ENCODE results near the gene USP35. TPM values are rescaled to one million over a fixed set of nuclear protein-coding genes. Genes with fewer than 3 reads are reported as not detected.

The USP35 gene
- total RNA-seq, 2 donors from 2014 or later, result 5.2 to 5.6 TPM

GRCh38 chr11:78147807-78148206 is 40.9 kb upstream of the USP35 start:
- Histone ChIP-seq H3K36me3 (no peaks in the 10 kb centered on the region), H3K9ac (ENCODE audit: low read depth in 2 of 2, low read length in 2 of 2) (no peak overlapping the region), H3K9me3 (no peaks in the 10 kb centered on the region), H3K4me1 (no peaks in the 10 kb centered on the region), H3K27ac (no peak overlapping the region), H3K4me3 (no peak overlapping the region), H3K27me3 (no peaks in the 10 kb centered on the region)
- intact Hi-C loops (cut with DNase I), result loop anchor here (5.0 kb wide), 1 partner anchor 274 kb away; no protein-coding TSS in a partner anchor
- TF ChIP-seq CTCF (IDR thresholded peaks at IDR 0.05), result no peak
- DNase-seq, result no peak

- Histone ChIP-seq H3K4me3 (no peak overlapping the region), H3K4me1 (no peaks in the 10 kb centered on the region), H3K27me3 (no peaks in the 10 kb centered on the region), H3K9ac (ENCODE audit: low read depth in 2 of 2, low read length in 2 of 2) (no peak overlapping the region), H3K27ac (no peak overlapping the region), H3K36me3 (no peaks in the 10 kb centered on the region), H3K9me3 (no peaks in the 10 kb centered on the region)
- intact Hi-C loops (cut with DNase I), result loop anchor here (5.0 kb wide), 1 partner anchor 273 kb away; no protein-coding TSS in a partner anchor
- no peak for DNase-seq
- no peak for TF ChIP-seq CTCF (IDR thresholded peaks at IDR 0.05)
Observed at GRCh38 chr11:78149646-78150045, 39.1 kb upstream of the USP35 start.

GRCh38 chr11:78150346-78150745 is 38.4 kb upstream of the USP35 start:
- Histone ChIP-seq H3K9me3 (no peaks in the 10 kb centered on the region), H3K27ac (no peak overlapping the region), H3K9ac (ENCODE audit: low read depth in 2 of 2, low read length in 2 of 2) (no peak overlapping the region), H3K27me3 (no peaks in the 10 kb centered on the region), H3K4me1 (no peaks in the 10 kb centered on the region), H3K36me3 (no peaks in the 10 kb centered on the region), H3K4me3 (no peak overlapping the region)
- no peak for TF ChIP-seq CTCF (IDR thresholded peaks at IDR 0.05)
- no peak for DNase-seq
- intact Hi-C loops (cut with DNase I), result no loop called here

GRCh38 chr11:78150754-78151153 is 38.0 kb upstream of the USP35 start:
- no peak for DNase-seq
- no peak for TF ChIP-seq CTCF (IDR thresholded peaks at IDR 0.05)
- no peak overlapping the region for H3K9ac ChIP-seq (ENCODE audit: low read depth in 2 of 2, low read length in 2 of 2)
- no peak overlapping the region for H3K4me3 ChIP-seq
- no peaks in the 10 kb centered on the region for H3K9me3 ChIP-seq
- H3K36me3 ChIP-seq, result no peaks in the 10 kb centered on the region
- no peaks in the 10 kb centered on the region for H3K27me3 ChIP-seq
- H3K4me1 ChIP-seq, result no peaks in the 10 kb centered on the region
- intact Hi-C loops (cut with DNase I), result no loop called here
- H3K27ac ChIP-seq, result no peak overlapping the region

- H3K4me1 ChIP-seq, result no peaks in the 10 kb centered on the region
- H3K9ac ChIP-seq (ENCODE audit: low read depth in 2 of 2, low read length in 2 of 2), result no peak overlapping the region
- TF ChIP-seq CTCF (IDR thresholded peaks at IDR 0.05), result no peak
- no peak overlapping the region for H3K4me3 ChIP-seq
- H3K9me3 ChIP-seq, result no peaks in the 10 kb centered on the region
- no peak for DNase-seq
- H3K27ac ChIP-seq, result no peak overlapping the region
- intact Hi-C loops (cut with DNase I), result no loop called here
- no peaks in the 10 kb centered on the region for H3K27me3 ChIP-seq
- no peaks in the 10 kb centered on the region for H3K36me3 ChIP-seq
Observed at GRCh38 chr11:78151804-78152203, 36.9 kb upstream of the USP35 start.

Measured in colonic mucosa (tissue), 4 donors.